Left ventricle myocardium superior (tissue), 1 donor: ENCODE data around the gene MED12L. TPM values are rescaled to one million over a fixed set of nuclear protein-coding genes. Genes with fewer than 3 reads are reported as not detected.

Experiments used
- ATAC-seq: fragments of 200-7000 bp; cut with Tn5 transposase; one replicate; pipeline ENCODE4 v1.9.1; 2020; ENCODE audit warnings: mild to moderate bottlenecking, moderate library complexity
- DNase-seq: peaks from one replicate; pipeline ENCODE4 v3.0.0-alpha.2; 2020
- intact Hi-C: fragments of 100-400 bp; cut with micrococcal nuclease; formaldehyde crosslinking; loops from one replicate; pipeline ENCODE4 v1.11.0; 2022
- total RNA-seq: library from RNA; stranded (reverse); fragmentation: NEBNext Ultra II Directional; extraction: Animal tissue kit (Norgen Biotek cat#: 25700); gene quantifications from one replicate; pipeline ENCODE4 v1.2.1, GENCODE V29; 2021
- donor health status: DM: no; HTN: yes; CAD: no; lungs with severe emphysema.

The MED12L gene
- total RNA-seq, 1 donor from 2014 or later = 0.10 TPM

DNA sequence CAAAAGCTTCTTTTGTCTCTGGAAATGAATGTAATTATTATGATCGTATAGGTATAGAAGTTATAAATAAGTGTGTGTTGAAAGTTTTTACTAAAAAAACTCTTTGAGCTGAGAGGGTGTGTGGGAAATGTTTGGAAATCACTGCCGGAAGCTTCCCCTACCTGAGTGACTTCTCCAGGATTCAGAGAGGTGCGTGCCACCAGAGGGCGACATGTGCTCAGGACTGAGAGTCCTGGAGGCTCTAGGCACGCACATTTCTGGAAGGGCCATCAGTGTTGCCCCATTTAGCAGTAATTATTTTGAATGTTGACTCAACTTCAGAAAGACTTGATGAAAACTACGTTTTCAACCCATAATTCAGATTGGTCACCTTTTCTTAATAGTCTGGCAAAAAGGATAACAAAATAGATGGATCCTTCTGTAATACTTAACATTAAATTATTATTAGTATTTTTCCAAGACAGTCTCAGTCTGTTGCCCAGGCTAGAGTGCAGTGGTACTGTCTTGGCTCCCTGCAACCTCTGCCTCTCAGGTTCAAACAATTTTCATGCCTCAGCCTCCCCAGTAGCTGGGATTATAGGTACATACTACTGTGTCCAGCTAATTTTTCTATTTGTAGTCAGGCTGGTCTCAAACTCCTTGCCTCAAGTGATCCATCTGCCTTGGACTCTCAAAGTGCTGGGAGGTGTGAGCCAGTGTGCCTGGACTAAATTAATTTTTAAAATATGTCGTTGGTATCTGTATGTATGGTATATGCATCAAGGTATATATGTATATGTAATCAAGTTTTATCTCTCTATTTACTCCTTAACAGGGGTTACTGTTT lies 83.0 kb downstream of the MED12L start:
- ATAC-seq = peak; percentile 75
- DNase-seq = peak; percentile 88
- intact Hi-C loops = loop anchor here (2.0 to 5.0 kb wide), 2 partner anchors 59 to 114 kb away; no protein-coding TSS in a partner anchor

GRCh38 chr3:151169262-151169947 lies 83.9 kb downstream of the MED12L start:
- intact Hi-C loops = loop anchor here (2.0 to 5.0 kb wide), 2 partner anchors 58 to 113 kb away; no protein-coding TSS in a partner anchor
- DNase-seq (peak; percentile 31), ATAC-seq (peak; percentile 51)

DNA sequence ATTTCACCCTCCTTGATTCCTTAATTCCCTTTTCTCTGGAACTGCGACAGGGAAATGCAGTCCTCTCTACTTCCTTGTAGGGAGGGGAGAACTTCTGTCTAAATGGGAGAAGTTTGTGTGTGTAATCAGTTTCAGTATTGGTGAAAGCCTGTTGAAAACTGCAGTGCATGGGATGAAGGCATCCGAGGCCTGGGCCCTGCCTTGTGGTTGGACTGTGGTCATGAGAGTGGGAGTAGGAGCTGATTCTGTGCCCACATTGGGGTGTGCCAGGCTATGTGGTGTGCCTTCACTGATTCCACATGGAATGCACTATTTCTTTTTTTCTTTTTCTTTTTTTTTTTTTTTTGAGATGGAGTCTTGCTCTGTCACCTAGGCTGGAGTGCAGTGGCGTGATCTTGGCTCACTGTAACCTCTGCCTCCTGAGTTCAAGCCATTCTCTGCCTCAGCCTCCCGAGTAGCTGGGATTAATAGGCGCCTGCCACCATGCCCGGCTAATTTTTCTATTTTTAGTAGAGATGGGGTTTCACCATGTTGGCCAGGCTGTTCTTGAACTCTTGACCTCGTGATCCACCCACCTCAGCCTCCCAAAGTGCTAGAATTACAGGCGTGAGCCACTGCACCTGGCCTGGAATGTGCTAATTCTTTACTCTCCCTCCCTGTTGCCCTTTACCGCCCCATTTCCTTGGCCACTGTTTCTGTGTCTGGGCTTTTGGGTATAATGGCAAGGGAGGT lies 84.7 kb downstream of the MED12L start:
- intact Hi-C loops = loop anchor here (2.0 to 5.0 kb wide), 2 partner anchors 57 to 113 kb away; no protein-coding TSS in a partner anchor
- DNase-seq (peak; percentile 64), ATAC-seq (peak; percentile 84)

GRCh38 chr3:151171145-151171757 lies 85.8 kb downstream of the MED12L start:
- peak; percentile 32 for DNase-seq
- intact Hi-C loops = no loop called here
- peak; percentile 76 for ATAC-seq

DNA sequence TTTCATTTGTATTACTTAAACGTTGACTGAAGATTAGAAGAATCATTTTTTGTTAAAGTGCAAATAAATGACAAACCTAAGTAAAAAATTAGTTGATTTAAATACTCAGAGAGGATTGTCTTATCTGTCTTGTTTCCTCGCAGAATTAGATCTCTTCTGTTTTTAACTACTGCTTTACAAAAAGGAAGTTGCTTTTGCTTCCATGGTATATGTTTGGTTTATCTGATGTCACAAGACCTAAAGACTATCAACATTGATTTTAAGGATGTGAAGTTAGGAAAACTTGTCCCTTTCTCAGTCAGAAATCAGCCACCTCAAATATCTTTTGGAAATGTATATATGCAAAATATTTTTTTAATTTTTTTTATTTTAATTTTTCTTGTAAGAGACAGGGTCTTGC lies 88.9 kb downstream of the MED12L start:
- intact Hi-C loops = no loop called here
- ATAC-seq (no peak), DNase-seq (no peak)

DNA sequence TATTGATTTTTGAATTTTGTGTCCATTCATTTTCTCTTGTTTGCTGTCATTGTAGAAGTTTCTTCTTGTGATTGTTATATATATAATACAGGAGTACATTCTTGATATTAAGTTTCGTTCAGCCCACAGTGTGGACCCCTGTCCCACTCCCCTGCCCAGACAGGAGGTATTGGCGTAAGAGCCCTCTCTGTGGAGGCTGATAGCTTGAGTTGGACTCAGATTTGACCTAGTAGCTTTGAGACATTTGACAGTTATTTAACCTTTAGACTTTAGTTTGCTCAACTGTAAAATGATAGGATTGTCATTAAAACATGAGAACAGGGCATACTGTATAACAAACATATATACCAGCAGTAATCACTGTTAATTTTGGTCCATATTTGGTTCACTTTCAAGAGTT lies 90.5 kb downstream of the MED12L start:
- intact Hi-C loops = no loop called here
- ATAC-seq (no peak), DNase-seq (no peak)

- DNase-seq (no peak), ATAC-seq (no peak)
- intact Hi-C loops = no loop called here
Observed at GRCh38 chr3:151178208-151178845, 92.9 kb downstream of the MED12L start.

DNA sequence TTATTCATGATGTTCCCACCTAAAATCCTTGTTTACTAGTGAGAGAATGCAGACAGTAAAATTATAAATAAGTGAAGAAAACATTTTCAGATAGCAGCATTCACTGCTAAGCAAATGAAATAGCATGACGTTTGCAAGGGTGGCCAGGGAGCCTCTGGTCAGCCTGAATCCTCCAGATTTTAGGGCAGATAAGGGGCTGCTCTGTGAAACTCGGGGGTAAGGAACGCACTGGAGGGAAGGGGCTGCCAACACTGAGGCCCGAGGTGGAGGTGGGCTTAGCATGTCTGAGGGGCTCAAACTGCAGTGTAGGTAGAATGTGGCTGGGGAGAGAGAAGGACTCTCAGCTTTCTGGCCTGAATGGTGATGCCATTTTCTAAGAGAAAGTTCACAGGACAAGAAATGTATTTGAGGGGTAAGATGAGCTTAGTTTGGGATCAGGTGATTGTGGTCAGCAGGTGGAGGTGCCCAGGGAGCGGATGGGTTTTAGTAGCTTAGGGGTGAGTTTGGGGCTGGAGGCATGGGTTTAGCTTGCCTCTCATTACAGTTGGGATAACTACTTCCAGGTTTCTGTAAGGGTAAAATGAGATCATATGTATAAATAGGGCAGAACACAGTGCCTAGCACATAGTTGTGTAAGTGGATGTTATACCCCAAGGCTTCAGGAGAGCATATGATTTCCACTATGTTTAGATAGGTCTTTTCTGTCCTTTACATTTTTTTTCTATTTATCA lies 97.0 kb downstream of the MED12L start:
- peak; percentile 63 for ATAC-seq

GRCh38 chr3:151183265-151183671 lies 97.8 kb downstream of the MED12L start:
- DNase-seq (no peak), ATAC-seq (no peak)
- intact Hi-C loops = no loop called here

More for the DNA sequence above, 97.0 kb downstream of the MED12L start:
- DNase-seq = no peak
- intact Hi-C loops = no loop called here

GRCh38 chr3:151191095-151191494 lies 105.6 kb downstream of the MED12L start:
- ATAC-seq (no peak), DNase-seq (no peak)
- intact Hi-C loops = no loop called here

- DNase-seq (no peak), ATAC-seq (no peak)
- intact Hi-C loops = no loop called here
Observed at GRCh38 chr3:151192545-151192944, 107.1 kb downstream of the MED12L start.

DNA sequence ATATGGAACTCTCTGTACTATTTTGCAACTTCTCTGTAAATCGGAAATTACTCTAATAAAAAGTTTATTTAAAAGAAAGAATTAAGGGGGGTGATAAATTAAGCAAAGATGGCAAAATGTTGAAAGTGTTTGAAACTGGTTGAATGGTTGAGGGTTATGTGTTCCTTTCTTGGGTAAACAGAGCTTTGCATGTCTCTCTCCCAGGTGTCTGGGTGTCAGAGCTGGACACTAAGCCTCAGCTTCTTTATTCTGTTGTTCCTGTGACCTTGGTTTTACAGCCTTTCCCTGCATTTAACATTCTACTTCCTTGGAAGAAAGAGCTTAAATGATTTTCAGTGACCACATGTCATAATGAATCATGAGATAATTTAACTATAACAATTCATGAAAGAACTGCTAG lies 110.4 kb downstream of the MED12L start:
- DNase-seq = no peak
- no peak for ATAC-seq
- intact Hi-C loops = no loop called here

GRCh38 chr3:151196434-151196833 lies 111.0 kb downstream of the MED12L start:
- ATAC-seq = no peak
- no peak for DNase-seq
- intact Hi-C loops = no loop called here

DNA sequence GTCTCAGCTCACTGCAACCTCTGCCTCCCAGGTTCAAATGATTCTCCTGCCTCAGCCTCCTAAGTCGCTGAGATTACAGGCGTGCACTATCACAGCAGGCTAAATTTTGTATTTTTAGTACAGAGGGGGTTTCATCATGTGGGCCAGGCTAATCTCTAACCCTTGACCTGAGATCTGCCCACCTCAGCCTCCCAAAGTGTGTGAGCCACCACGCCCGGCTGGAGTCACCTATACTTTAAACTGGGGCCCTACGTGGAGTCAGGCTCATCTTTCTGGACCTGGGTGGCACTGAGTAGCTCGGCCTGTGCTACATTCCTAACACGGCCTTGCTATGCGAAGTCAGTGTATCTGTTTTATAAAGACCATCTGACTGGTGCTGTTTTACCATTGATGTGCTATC lies 111.8 kb downstream of the MED12L start:
- DNase-seq (no peak), ATAC-seq (no peak)
- intact Hi-C loops = no loop called here

DNA sequence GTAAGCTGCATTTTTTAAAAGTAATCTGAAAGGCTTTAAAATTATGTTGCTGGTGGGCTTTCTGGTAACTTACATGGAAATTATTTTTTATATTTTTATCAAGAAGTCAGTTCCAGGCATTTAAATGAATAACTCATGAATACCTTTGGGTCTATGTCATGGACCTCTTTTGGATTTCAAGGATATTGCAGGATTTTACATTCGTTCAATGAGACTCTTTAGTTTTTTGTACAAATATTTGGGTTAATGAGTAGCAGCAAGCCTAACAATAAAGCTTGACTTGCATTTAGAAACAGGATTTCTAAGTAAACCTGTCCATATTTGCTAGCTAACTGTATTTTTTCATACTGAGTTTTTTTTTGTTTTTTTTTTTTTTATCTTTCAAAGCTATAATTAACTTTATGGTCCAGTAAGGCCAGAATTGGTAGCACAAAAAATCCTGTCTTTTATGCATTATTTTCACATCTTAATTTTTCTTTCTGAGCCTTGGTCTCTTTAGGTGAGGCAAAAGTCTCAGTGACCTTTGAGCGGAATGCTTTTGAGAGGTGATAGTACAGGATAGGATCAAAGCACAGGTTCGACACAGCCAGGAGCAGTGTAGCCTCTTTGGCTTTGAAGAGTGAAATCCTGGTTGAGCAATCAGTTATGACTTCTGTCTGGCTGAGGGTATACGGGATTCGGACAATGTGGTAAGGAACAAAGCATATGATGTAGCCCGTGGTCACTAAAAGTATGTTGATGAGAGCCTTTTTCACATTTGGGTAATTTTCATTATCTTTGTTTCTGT lies 112.7 kb downstream of the MED12L start:
- intact Hi-C loops = no loop called here
- no peak for DNase-seq
- no peak for ATAC-seq

DNA sequence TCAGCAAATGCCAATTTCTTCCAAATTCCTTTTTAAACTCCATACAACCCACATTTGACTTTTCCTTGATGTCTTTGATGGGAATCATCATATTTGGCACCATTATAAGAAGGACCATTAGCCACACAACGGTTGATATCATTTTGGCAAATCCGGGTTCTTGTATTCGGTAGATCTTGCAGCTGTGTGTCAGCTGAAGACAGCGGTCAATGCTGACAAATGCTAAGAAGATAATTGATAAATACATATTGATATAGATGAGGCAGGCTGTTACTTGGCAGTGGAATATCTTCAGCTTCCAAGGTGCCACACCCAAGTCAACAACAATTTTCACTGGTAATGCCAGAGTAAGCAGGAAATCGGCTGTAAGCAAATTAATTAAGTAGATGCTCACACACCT lies 113.4 kb downstream of the MED12L start:
- intact Hi-C loops = no loop called here
- DNase-seq (no peak), ATAC-seq (no peak)
